H9 (cell line): ENCODE results near the gene ZNF483. TPM values are rescaled to one million over a fixed set of nuclear protein-coding genes. Genes with fewer than 3 reads are reported as not detected.

Experiments used
- DNase-seq: peaks from one replicate; pipeline ENCODE4 v3.0.0-alpha.2; 2017
- H2AFZ ChIP-seq: one replicate; pipeline ENCODE4 v1.6.1; 2013; ENCODE audit warnings: mild to moderate bottlenecking, low read length, control low read depth, moderate library complexity
- H2AK5ac ChIP-seq: 2 replicates; pipeline ENCODE4 v1.6.1; 2013; ENCODE audit warnings: low read length, control low read depth, mixed read lengths; ENCODE audit not compliant: insufficient read length
- H2BK120ac ChIP-seq: one replicate; pipeline ENCODE4 v1.6.1; 2013; ENCODE audit warnings: low read depth, mild to moderate bottlenecking, low read length, control low read depth, inconsistent platforms; ENCODE audit not compliant: poor library complexity, severe bottlenecking
- H2BK12ac ChIP-seq: 2 replicates; pipeline ENCODE4 v1.6.1; 2013; ENCODE audit warnings: low read length, control low read depth, mixed read lengths, low read depth; ENCODE audit not compliant: insufficient read length
- H2BK15ac ChIP-seq: 2 replicates; pipeline ENCODE4 v1.6.1; 2013; ENCODE audit warnings: low read depth, low read length, control low read depth
- H2BK20ac ChIP-seq: one replicate; pipeline ENCODE4 v1.6.1; 2013; ENCODE audit warnings: low read depth, mild to moderate bottlenecking, low read length, control low read depth, inconsistent platforms; ENCODE audit not compliant: poor library complexity, severe bottlenecking
- H2BK5ac ChIP-seq: 2 replicates; pipeline ENCODE4 v1.6.1; 2013; ENCODE audit warnings: low read length, control low read depth, mixed read lengths; ENCODE audit not compliant: insufficient read length
- H3K14ac ChIP-seq: 2 replicates; pipeline ENCODE4 v1.6.1; 2013; ENCODE audit warnings: low read length, control low read depth; ENCODE audit not compliant: insufficient read depth
- H3K18ac ChIP-seq: 2 replicates; pipeline ENCODE4 v1.6.1; 2013; ENCODE audit warnings: low read depth, mild to moderate bottlenecking, mixed read lengths, low read length, control low read depth; ENCODE audit not compliant: insufficient read length
- H3K23ac ChIP-seq: 2 replicates; pipeline ENCODE4 v1.6.1; 2013; ENCODE audit warnings: low read length, control low read depth, mixed read lengths, low read depth; ENCODE audit not compliant: insufficient read length
- H3K23me2 ChIP-seq: 2 replicates; pipeline ENCODE4 v1.6.1; 2013; ENCODE audit warnings: low read depth, mild to moderate bottlenecking, mixed read lengths, low read length, control low read depth; ENCODE audit not compliant: insufficient read length, poor library complexity, severe bottlenecking
- H3K27ac ChIP-seq: 2 replicates; pipeline ENCODE4 v1.5.1; 2013; ENCODE audit warnings: low read length, control low read depth, mixed read lengths, low read depth; ENCODE audit not compliant: insufficient read length
- H3K27me3 ChIP-seq: 2 replicates; pipeline ENCODE4 v1.6.1; 2013; ENCODE audit warnings: low read length, control low read depth, inconsistent platforms; ENCODE audit not compliant: insufficient read depth
- H3K4ac ChIP-seq: 2 replicates; pipeline ENCODE4 v1.6.1; 2013; ENCODE audit warnings: low read depth, mild to moderate bottlenecking, control low read depth, inconsistent platforms, low read length, moderate library complexity
- H3K4me1 ChIP-seq: 2 replicates; pipeline ENCODE4 v1.6.1; 2013; ENCODE audit warnings: low read length, control low read depth, inconsistent platforms; ENCODE audit not compliant: insufficient read depth
- H3K4me2 ChIP-seq: 2 replicates; pipeline ENCODE4 v1.6.1; 2013; ENCODE audit warnings: low read length, control low read depth, mixed read lengths; ENCODE audit not compliant: insufficient read length, insufficient read depth
- H3K56ac ChIP-seq: 2 replicates; pipeline ENCODE4 v1.6.1; 2013; ENCODE audit warnings: low read depth, mild to moderate bottlenecking, mixed read lengths, low read length, control low read depth; ENCODE audit not compliant: insufficient read length
- H3K79me1 ChIP-seq: 2 replicates; pipeline ENCODE4 v1.6.1; 2013; ENCODE audit warnings: low read depth, mild to moderate bottlenecking, moderate library complexity, low read length, control low read depth, inconsistent platforms; ENCODE audit not compliant: insufficient read depth, poor library complexity, severe bottlenecking
- H3K79me2 ChIP-seq: 2 replicates; pipeline ENCODE4 v1.6.1; 2013; ENCODE audit warnings: low read length, control low read depth, inconsistent platforms; ENCODE audit not compliant: insufficient read depth
- H3K9ac ChIP-seq: 2 replicates; pipeline ENCODE4 v1.6.1; 2013; ENCODE audit warnings: low read length, control low read depth, mixed read lengths; ENCODE audit not compliant: insufficient read length; ENCODE audit errors: extremely low read depth
- H3K9me3 ChIP-seq: one replicate; pipeline ENCODE4 v1.6.1; 2013; ENCODE audit warnings: low read depth, low read length, inconsistent platforms; ENCODE audit not compliant: control insufficient read depth
- H3T11ph ChIP-seq: one replicate; pipeline ENCODE4 v1.6.1; 2013; ENCODE audit warnings: mild to moderate bottlenecking, low read length, control low read depth, inconsistent platforms
- H4K20me1 ChIP-seq: one replicate; pipeline ENCODE4 v1.6.1; 2013; ENCODE audit not compliant: control insufficient read depth, insufficient read length, insufficient read depth
- H4K5ac ChIP-seq: 2 replicates; pipeline ENCODE4 v1.6.1; 2013; ENCODE audit warnings: low read depth, mild to moderate bottlenecking, mixed read lengths, low read length, control low read depth; ENCODE audit not compliant: insufficient read length
- H4K8ac ChIP-seq: replicated peaks from 2 replicates; pipeline ENCODE4 v1.6.1; 2013; ENCODE audit warnings: low read length, control low read depth, mixed read lengths, low read depth; ENCODE audit not compliant: insufficient read length
- H4K91ac ChIP-seq: 2 replicates; pipeline ENCODE4 v1.6.1; 2013; ENCODE audit warnings: low read depth, mild to moderate bottlenecking, moderate library complexity, mixed read lengths, low read length, control low read depth; ENCODE audit not compliant: insufficient read length
- H3K27ac Mint-ChIP-seq, 3 experiments: 2 replicates in 2 of 3; 3 replicates in 1 of 3; pipeline ENCODE4 v1.8.0; 2020 to 2021; ENCODE audit warnings: mixed read lengths in 3 of 3, mild to moderate bottlenecking in 1 of 3, moderate library complexity in 1 of 3
- H3K27me3 Mint-ChIP-seq: 2 replicates; pipeline ENCODE4 v1.8.0; 2021; ENCODE audit warnings: low read depth, mild to moderate bottlenecking, moderate library complexity, mixed read lengths
- H3K36me3 Mint-ChIP-seq, 3 experiments: 2 replicates in 2 of 3; 3 replicates in 1 of 3; pipeline ENCODE4 v1.8.0; 2020 to 2021; ENCODE audit warnings: low read depth in 3 of 3, mixed read lengths in 3 of 3; ENCODE audit not compliant: insufficient read depth in 1 of 3
- H3K4me1 Mint-ChIP-seq, 2 experiments: 2 replicates each; pipeline ENCODE4 v1.8.0; 2020; ENCODE audit warnings: mixed read lengths in 2 of 2
- H3K4me3 Mint-ChIP-seq, 2 experiments: 2 replicates in 1 of 2; 3 replicates in 1 of 2; pipeline ENCODE4 v1.8.0; 2020 to 2021; ENCODE audit warnings: mild to moderate bottlenecking in 2 of 2, mixed read lengths in 2 of 2, moderate library complexity in 1 of 2
- H3K9me3 Mint-ChIP-seq, 2 experiments: 2 replicates in 1 of 2; 3 replicates in 1 of 2; pipeline ENCODE4 v1.8.0; 2020; ENCODE audit warnings: mild to moderate bottlenecking in 2 of 2, mixed read lengths in 2 of 2, moderate library complexity in 1 of 2
- CTCF ChIP-seq: fragments of 200-600 bp; sonication (generic); conservative IDR thresholded peaks from 3 replicates; pipeline ENCODE4 v1.8.0; 2021; ENCODE audit warnings: antibody characterized with exemption, mild to moderate bottlenecking
- WGBS: extraction: QIAGEN DNeasy Blood & Tissue Kit; methylation state at CpG from one replicate; pipeline ENCODE4 v1.1.7; 2013; ENCODE audit warnings: missing lambda C conversion rate, low lambda C conversion rate, mixed read lengths; ENCODE audit not compliant: insufficient read length; ENCODE audit errors: extremely low coverage; 5-methylcytosine and 5-hydroxymethylcytosine counted together
- total RNA-seq: library from RNA; stranded (reverse); gene quantifications from 2 replicates; pipeline ENCODE4 v1.2.1, GENCODE V29; 2021

Gene ZNF483
- total RNA-seq, 1 experiment from 2014 or later: 48.1 TPM

- peak overlapping the region; percentile 24 for H2AFZ ChIP-seq
- peak overlapping the region; percentile 64 for H3K14ac ChIP-seq
- no peak overlapping the region for H2BK15ac ChIP-seq
- TF ChIP-seq CTCF: peak; percentile 90
- no peak overlapping the region for H2AK5ac ChIP-seq
- no CpG with 5 or more reads among the region's 41 CpGs for WGBS
- no peaks in the 10 kb centered on the region for H3K27me3 ChIP-seq
- no peak overlapping the region for H3K23ac ChIP-seq
- no peaks in the 10 kb centered on the region for H3K79me2 ChIP-seq
- no peak overlapping the region for H2BK5ac ChIP-seq
- H4K20me1 ChIP-seq: no peaks in the 10 kb centered on the region
- H4K91ac ChIP-seq: no peak overlapping the region
- H3K4me1 ChIP-seq: no peaks in the 10 kb centered on the region
- H3K23me2 ChIP-seq: peaks cover 18% of the 10 kb centered on the region
- no peak overlapping the region for H3T11ph ChIP-seq
- H3K9me3 ChIP-seq: no peaks in the 10 kb centered on the region
- no peak overlapping the region for H2BK20ac ChIP-seq
- H3K4ac ChIP-seq: no peak overlapping the region
- H3K79me1 ChIP-seq: no peaks in the 10 kb centered on the region
- no peak overlapping the region for H2BK120ac ChIP-seq
- peaks cover 6 to 38% (median 33%) of the 10 kb centered on the region in 3 experiments for H3K36me3 Mint-ChIP-seq
- H3K4me2 ChIP-seq: peak overlapping the region; percentile 100
- H3K9me3 Mint-ChIP-seq: no peaks in the 10 kb centered on the region
- peak; percentile 82 for DNase-seq
- H3K27ac ChIP-seq: no peak overlapping the region
- H2BK12ac ChIP-seq: no peak overlapping the region
- H3K56ac ChIP-seq: no peak overlapping the region
- H4K8ac ChIP-seq: no peak overlapping the region
- H3K4me3 Mint-ChIP-seq: peak overlapping the region; percentile 82 to 90
- no peak overlapping the region for H4K5ac ChIP-seq
- peaks cover 5 to 6% of the 10 kb centered on the region in 2 experiments; a peak in 3 of 4 replicates for H3K4me1 Mint-ChIP-seq
- H3K18ac ChIP-seq: peak overlapping the region; percentile 38
- H3K27ac Mint-ChIP-seq: peak overlapping the region in 1 of 3 experiments; percentile 46; a peak in 1 of 7 replicates
- H3K27me3 Mint-ChIP-seq: peaks cover 12% of the 10 kb centered on the region
- H3K9ac ChIP-seq: no peak overlapping the region
Measured at GRCh38 chr9:111597852-111598732, 73.1 kb downstream of the ZNF483 start.
